SK-N-SH (cell line): Measurements from ENCODE around the gene PRELP.

Experiments used
- CTCF ChIP-seq: fragments of 200-600 bp; sonication (generic); IDR thresholded peaks from 2 replicates; pipeline ENCODE4 v1.6.1; 2017; ENCODE audit warnings: antibody characterized with exemption, mild to moderate bottlenecking, moderate library complexity
- EP300 ChIP-seq, 2 experiments: IDR thresholded peaks; 2 replicates each; pipeline versions ENCODE4 v1.4.0 to v1.6.1; 2012; ENCODE audit warnings: borderline replicate concordance in 1 of 2, low read depth in 1 of 2, low read length in 1 of 2
- GABPA ChIP-seq: IDR thresholded peaks from 2 replicates; pipeline ENCODE4 v1.4.0; 2012; ENCODE audit warnings: low read depth, mild to moderate bottlenecking
- NFIC ChIP-seq: IDR thresholded peaks from 2 replicates; pipeline ENCODE4 v1.4.0; 2012; ENCODE audit warnings: borderline replicate concordance
- TAF1 ChIP-seq: IDR thresholded peaks from 2 replicates; pipeline ENCODE4 v1.6.1; 2012; ENCODE audit warnings: low read depth, mild to moderate bottlenecking, low read length, moderate library complexity, borderline replicate concordance

GRCh38 chr1:203459671-203460201 is 15.9 kb upstream of the PRELP start:
- TF ChIP-seq NFIC = no peak
- TF ChIP-seq EP300 (IDR thresholded peaks at IDR 0.05; ENCODE audit: borderline replicate concordance in 1 of 2, low read depth in 1 of 2, low read length in 1 of 2) = no peak
- no peak for TF ChIP-seq GABPA
- no peak for TF ChIP-seq CTCF
- TF ChIP-seq TAF1 = no peak
